ENCODE data around the gene ITGAD. TPM values are rescaled to one million over a fixed set of nuclear protein-coding genes. Genes with fewer than 3 reads are reported as not detected.

Gene ITGAD
- total RNA-seq, 2 donors from 2014 or later, result not detected

- ATAC-seq, result no peak
- Histone ChIP-seq H3K27me3 (no peaks in the 10 kb centered on the region), H3K4me3 (no peak overlapping the region), H3K36me3 (replicated peaks in 1 of 2; ENCODE audit: insufficient read depth in 1 of 2, low read depth in 2 of 2) (no peaks in the 10 kb centered on the region), H3K9me3 (no peaks in the 10 kb centered on the region), H3K27ac (peak overlapping the region in 1 of 4 donors; percentile 65), H3K4me1 (no peaks in the 10 kb centered on the region)
- no peak for DNase-seq
- 64 to 71% methylated on average over 14 of the region's 14 CpGs for WGBS, 2 donors
- TF ChIP-seq CTCF (IDR thresholded peaks at IDR 0.05) (no peak), POLR2A (IDR thresholded peaks at IDR 0.05) (no peak)
- intact Hi-C loops (cut with DNase I), result no loop called here
Measured at GRCh38 chr16:31355431-31356100, 37.6 kb upstream of the ITGAD start.

GRCh38 chr16:31356566-31357323 is 36.4 kb upstream of the ITGAD start:
- H3K4me1 ChIP-seq, result no peaks in the 10 kb centered on the region
- WGBS, 2 donors, result 56 to 58% methylated on average over 7 to 25 of the region's 28 CpGs
- no peak overlapping the region for H3K4me3 ChIP-seq
- H3K27ac ChIP-seq, result no peak overlapping the region
- ATAC-seq, result no peak
- no peaks in the 10 kb centered on the region for H3K36me3 ChIP-seq (replicated peaks in 1 of 2; ENCODE audit: insufficient read depth in 1 of 2, low read depth in 2 of 2)
- no peak for TF ChIP-seq CTCF (IDR thresholded peaks at IDR 0.05)
- TF ChIP-seq POLR2A (IDR thresholded peaks at IDR 0.05), result no peak
- DNase-seq, result no peak
- H3K9me3 ChIP-seq, result no peaks in the 10 kb centered on the region
- H3K27me3 ChIP-seq, result no peaks in the 10 kb centered on the region
- intact Hi-C loops (cut with DNase I), result no loop called here

GRCh38 chr16:31357324-31358109 is 35.6 kb upstream of the ITGAD start:
- Histone ChIP-seq H3K4me1 (no peaks in the 10 kb centered on the region), H3K9me3 (no peaks in the 10 kb centered on the region), H3K36me3 (replicated peaks in 1 of 2; ENCODE audit: insufficient read depth in 1 of 2, low read depth in 2 of 2) (no peaks in the 10 kb centered on the region), H3K4me3 (no peak overlapping the region), H3K27ac (no peak overlapping the region), H3K27me3 (no peaks in the 10 kb centered on the region)
- TF ChIP-seq CTCF (IDR thresholded peaks at IDR 0.05) (no peak), POLR2A (IDR thresholded peaks at IDR 0.05) (no peak)
- DNase-seq, result peak in 1 of 4 donors; percentile 7
- ATAC-seq, result no peak
- WGBS, 2 donors, result 77 to 79% methylated on average over 13 to 18 of the region's 18 CpGs
- intact Hi-C loops (cut with DNase I), result no loop called here

- no peak overlapping the region for H3K4me3 ChIP-seq
- no peak overlapping the region for H3K27ac ChIP-seq
- DNase-seq, result peak in 1 of 4 donors; percentile 1
- intact Hi-C loops (cut with DNase I), result no loop called here
- no peaks in the 10 kb centered on the region for H3K27me3 ChIP-seq
- ATAC-seq, result no peak
- H3K36me3 ChIP-seq (replicated peaks in 1 of 2; ENCODE audit: insufficient read depth in 1 of 2, low read depth in 2 of 2), result no peaks in the 10 kb centered on the region
- no peak for TF ChIP-seq POLR2A (IDR thresholded peaks at IDR 0.05)
- no peak for TF ChIP-seq CTCF (IDR thresholded peaks at IDR 0.05)
- no peaks in the 10 kb centered on the region for H3K9me3 ChIP-seq
- WGBS, 2 donors, result 81 to 87% methylated on average over 4 to 7 of the region's 7 CpGs
- H3K4me1 ChIP-seq, result no peaks in the 10 kb centered on the region
Measured at GRCh38 chr16:31360251-31360650, 32.9 kb upstream of the ITGAD start.

All from body of pancreas (tissue), 4 donors.